Mesodermal cell (in vitro differentiated cells): ENCODE results near the gene EDNRA.

Experiments
- H3K27ac ChIP-seq: 2 replicates; pipeline ENCODE4 v1.7.0; 2013; ENCODE audit warnings: mild to moderate bottlenecking, low read depth, low read length, moderate library complexity; ENCODE audit not compliant: severe bottlenecking
- H3K36me3 ChIP-seq: 2 replicates; pipeline ENCODE4 v1.7.1; 2013; ENCODE audit warnings: mild to moderate bottlenecking, low read length, moderate library complexity; ENCODE audit not compliant: control insufficient read depth, insufficient read depth
- H3K4me1 ChIP-seq: one replicate; pipeline ENCODE4 v1.7.1; 2013; ENCODE audit warnings: mild to moderate bottlenecking, low read length; ENCODE audit not compliant: insufficient read depth, control insufficient read depth, poor library complexity, severe bottlenecking
- H3K4me3 ChIP-seq: 2 replicates; pipeline ENCODE4 v1.7.0; 2013; ENCODE audit warnings: low read length, control low read depth, mild to moderate bottlenecking; ENCODE audit not compliant: insufficient read depth, poor library complexity, severe bottlenecking; ENCODE audit errors: extremely low read depth
- H3K9me3 ChIP-seq: 2 replicates; pipeline ENCODE4 v1.7.1; 2013; ENCODE audit warnings: mild to moderate bottlenecking, low read length, moderate library complexity; ENCODE audit not compliant: control insufficient read depth
- whole genome bisulfite sequencing, 2 experiments: methylation state at CpG; one replicate each; pipeline ENCODE4 v1.1.5; 2013; ENCODE audit warnings: missing lambda C conversion rate in 2 of 2; ENCODE audit not compliant: insufficient coverage in 2 of 2; 5-methylcytosine and 5-hydroxymethylcytosine counted together

Gene EDNRA

DNA sequence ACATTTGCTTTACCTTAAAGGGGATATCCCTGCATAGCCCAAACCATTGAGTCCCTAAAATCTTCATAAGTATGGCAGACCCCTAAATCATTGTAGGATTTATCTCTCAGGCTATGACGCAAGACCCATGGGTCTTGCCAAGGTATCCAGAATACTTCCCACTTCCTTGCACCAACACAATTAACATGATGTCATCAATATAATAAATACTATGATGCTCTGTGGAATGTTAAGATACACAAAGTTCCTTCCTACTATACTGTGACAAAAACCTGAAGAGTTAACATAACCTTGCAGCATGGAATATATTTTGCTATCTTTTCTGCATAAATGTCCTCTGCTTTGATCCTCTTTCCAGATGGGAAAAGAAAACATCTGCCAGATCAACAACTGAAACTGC is 86.4 kb downstream of the EDNRA start:
- Histone ChIP-seq H3K9me3 (peaks cover 4% of the 10 kb centered on the region), H3K4me1 (no peaks in the 10 kb centered on the region), H3K4me3 (no peak overlapping the region), H3K27ac (no peak overlapping the region), H3K36me3 (no peaks in the 10 kb centered on the region)
- WGBS, 2 experiments = 80% methylated on average over 1 of the region's 1 CpG; no CpG with 5 or more reads in 1 of the 2 experiments

- WGBS, 2 experiments = 80 to 81% methylated on average over 2 to 3 of the region's 4 CpGs
Measured at GRCh38 chr4:147570616-147571015, 89.7 kb downstream of the EDNRA start.

DNA sequence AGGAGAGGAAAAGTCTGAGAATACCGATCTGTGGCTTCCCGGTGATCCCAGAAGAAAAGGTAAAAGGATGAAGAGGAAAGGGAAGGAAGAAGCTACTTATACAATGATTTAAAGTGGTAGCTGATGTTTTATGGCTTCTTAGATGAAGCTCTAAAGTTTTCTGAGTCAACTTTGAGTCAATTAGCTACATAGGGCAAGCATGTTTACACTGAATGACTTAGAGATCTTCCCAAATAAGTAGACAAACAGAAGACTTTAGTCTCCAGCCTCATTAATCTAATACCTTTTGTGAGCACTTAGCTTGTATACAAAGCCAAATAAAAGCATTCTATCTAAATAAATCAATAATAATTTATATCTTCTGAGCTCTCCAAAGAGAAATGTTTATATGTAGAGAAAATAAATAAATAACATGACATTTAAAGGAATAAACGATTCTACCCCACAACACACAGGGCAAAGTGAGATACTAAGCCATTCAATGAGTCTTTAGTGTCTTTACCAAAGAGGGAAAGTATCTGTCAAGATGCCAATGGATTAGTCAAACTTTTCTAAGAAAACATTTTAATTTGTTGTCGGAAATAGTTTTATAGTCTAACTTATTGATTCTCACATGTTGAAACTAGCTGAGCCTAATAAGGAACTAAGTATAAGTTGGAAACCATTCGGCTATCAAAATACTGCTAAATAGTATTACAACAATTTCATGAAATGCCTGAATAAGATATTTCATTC is 90.3 kb downstream of the EDNRA start:
- no peak overlapping the region for H3K27ac ChIP-seq
- 82% methylated on average over 2 of the region's 5 CpGs for WGBS, 2 experiments

More at GRCh38 chr4:147570616-147571015, 89.7 kb downstream of the EDNRA start:
- Histone ChIP-seq H3K36me3 (no peaks in the 10 kb centered on the region), H3K4me3 (no peak overlapping the region), H3K9me3 (peaks cover 4% of the 10 kb centered on the region), H3K4me1 (no peaks in the 10 kb centered on the region), H3K27ac (no peak overlapping the region)

GRCh38 chr4:147576084-147576483 is 95.2 kb downstream of the EDNRA start:
- H3K9me3 ChIP-seq = no peaks in the 10 kb centered on the region
- H3K4me1 ChIP-seq = no peaks in the 10 kb centered on the region
- WGBS, 2 experiments = 94 to 100% methylated on average over 2 of the region's 3 CpGs
- no peak overlapping the region for H3K27ac ChIP-seq
- no peaks in the 10 kb centered on the region for H3K36me3 ChIP-seq
- H3K4me3 ChIP-seq = no peak overlapping the region

More for the DNA sequence above, 90.3 kb downstream of the EDNRA start:
- H3K36me3 ChIP-seq = no peaks in the 10 kb centered on the region
- H3K4me3 ChIP-seq = no peak overlapping the region
- H3K9me3 ChIP-seq = peaks cover 4% of the 10 kb centered on the region
- no peaks in the 10 kb centered on the region for H3K4me1 ChIP-seq

- no peaks in the 10 kb centered on the region for H3K36me3 ChIP-seq
- H3K4me1 ChIP-seq = no peaks in the 10 kb centered on the region
- WGBS, 2 experiments = 83 to 100% methylated on average over 2 to 4 of the region's 6 CpGs
- H3K27ac ChIP-seq = no peak overlapping the region
- no peaks in the 10 kb centered on the region for H3K9me3 ChIP-seq
- H3K4me3 ChIP-seq = no peak overlapping the region
Measured at GRCh38 chr4:147578051-147578476, 97.2 kb downstream of the EDNRA start.

GRCh38 chr4:147578593-147578992 is 97.7 kb downstream of the EDNRA start:
- no peaks in the 10 kb centered on the region for H3K9me3 ChIP-seq
- H3K4me1 ChIP-seq = no peaks in the 10 kb centered on the region
- no peak overlapping the region for H3K27ac ChIP-seq
- H3K4me3 ChIP-seq = no peak overlapping the region
- no peaks in the 10 kb centered on the region for H3K36me3 ChIP-seq
- 60 to 92% methylated on average over 1 to 2 of the region's 3 CpGs for WGBS, 2 experiments

GRCh38 chr4:147580396-147580795 is 99.5 kb downstream of the EDNRA start:
- no peaks in the 10 kb centered on the region for H3K36me3 ChIP-seq
- H3K9me3 ChIP-seq = peaks cover 6% of the 10 kb centered on the region
- H3K4me1 ChIP-seq = no peaks in the 10 kb centered on the region
- no peak overlapping the region for H3K27ac ChIP-seq
- WGBS, 2 experiments = no CpG with 5 or more reads among the region's 1 CpG
- no peak overlapping the region for H3K4me3 ChIP-seq

DNA sequence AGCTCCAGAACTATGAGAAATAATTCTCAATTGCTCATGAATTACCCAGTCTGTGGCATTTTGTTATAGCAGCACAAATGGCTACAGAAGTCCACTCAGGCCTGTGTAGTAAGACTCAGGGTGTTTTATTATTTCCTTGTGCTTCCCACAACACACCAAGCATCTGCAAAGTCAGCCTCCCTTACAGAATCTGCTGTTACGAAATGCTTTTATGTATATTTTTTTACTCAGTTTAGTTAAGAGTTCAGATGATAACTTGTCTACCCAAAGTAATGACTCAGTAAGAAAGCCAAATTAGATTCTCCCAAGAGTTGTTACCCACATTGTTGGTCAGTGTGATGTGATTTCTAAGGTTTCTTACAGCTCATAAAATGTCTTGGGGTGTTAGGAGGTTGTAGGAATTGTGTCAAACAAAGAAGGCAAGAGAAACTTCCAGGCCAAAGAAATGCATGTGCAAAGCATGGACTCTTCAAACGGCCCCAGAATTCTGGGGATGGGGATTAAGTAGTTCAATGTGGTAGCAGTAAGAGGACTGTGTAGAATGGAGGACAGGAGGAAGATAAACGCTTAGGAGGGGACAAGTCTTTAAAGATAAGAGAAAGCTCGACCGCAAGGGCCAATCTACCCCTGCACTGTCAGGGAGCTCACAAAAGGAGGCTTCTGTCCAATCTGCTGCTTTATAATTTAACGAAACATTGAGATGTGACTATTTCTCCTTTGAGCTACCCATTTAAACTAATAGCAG is 100.9 kb downstream of the EDNRA start:
- H3K4me1 ChIP-seq = no peaks in the 10 kb centered on the region
- no peak overlapping the region for H3K4me3 ChIP-seq
- no peak overlapping the region for H3K27ac ChIP-seq
- no peaks in the 10 kb centered on the region for H3K36me3 ChIP-seq
- peaks cover 6% of the 10 kb centered on the region for H3K9me3 ChIP-seq
- 86 to 90% methylated on average over 4 to 5 of the region's 6 CpGs for WGBS, 2 experiments

- H3K4me3 ChIP-seq = no peak overlapping the region
- H3K9me3 ChIP-seq = peaks cover 6% of the 10 kb centered on the region
- no peaks in the 10 kb centered on the region for H3K36me3 ChIP-seq
- H3K4me1 ChIP-seq = no peaks in the 10 kb centered on the region
- H3K27ac ChIP-seq = no peak overlapping the region
Measured at GRCh38 chr4:147582386-147583060, 101.6 kb downstream of the EDNRA start.

GRCh38 chr4:147583876-147584275 is 103.0 kb downstream of the EDNRA start:
- H3K4me1 ChIP-seq = no peaks in the 10 kb centered on the region
- H3K9me3 ChIP-seq = peaks cover 6% of the 10 kb centered on the region
- no peak overlapping the region for H3K4me3 ChIP-seq
- 82% methylated on average over 1 of the region's 1 CpG; no CpG with 5 or more reads in 1 of the 2 experiments for WGBS, 2 experiments
- H3K27ac ChIP-seq = no peak overlapping the region
- H3K36me3 ChIP-seq = no peaks in the 10 kb centered on the region
